ENCODE results near the gene NPHS2. TPM values are rescaled to one million over a fixed set of nuclear protein-coding genes. Genes with fewer than 3 reads are reported as not detected.
"Not testable (repeated sequence)": the region's sequence is repeated elsewhere in the genome, so short reads cannot be mapped to it uniquely, and the experiment has no call there.

Gene NPHS2
- total RNA-seq, 2 experiments from 2014 or later = not detected

- POLR2A ChIA-PET = no interaction called here
- CTCF ChIA-PET = no interaction called here
Measured at GRCh38 chr1:179548666-179549367, 26.9 kb downstream of the NPHS2 start.

GRCh38 chr1:179547021-179547535, 28.7 kb downstream of the NPHS2 start:
- CTCF ChIA-PET = interaction anchor here (1.1 kb wide), 1 partner anchor 9 kb away, joined by 5 read pairs; no protein-coding TSS in a partner anchor
- POLR2A ChIA-PET = no interaction called here

GRCh38 chr1:179545321-179545720, 30.4 kb downstream of the NPHS2 start:
- POLR2A ChIA-PET = no interaction called here
- CTCF ChIA-PET = no interaction called here

- POLR2A ChIA-PET = no interaction called here
- CTCF ChIA-PET = no interaction called here
Measured at GRCh38 chr1:179541774-179542173, 34.0 kb downstream of the NPHS2 start.

GRCh38 chr1:179530352-179530751, 45.4 kb downstream of the NPHS2 start:
- ChIA-PET CTCF (no interaction called here), POLR2A (no interaction called here)

- POLR2A ChIA-PET = no interaction called here
- CTCF ChIA-PET = no interaction called here
Measured at GRCh38 chr1:179529482-179530195, 46.1 kb downstream of the NPHS2 start.

- CTCF ChIA-PET, POLR2A ChIA-PET: not testable (repeated sequence)
Measured at GRCh38 chr1:179518544-179518943, 57.2 kb downstream of the NPHS2 start.

- CTCF ChIA-PET = no interaction called here
- POLR2A ChIA-PET = no interaction called here
Measured at GRCh38 chr1:179516976-179517705, 58.6 kb downstream of the NPHS2 start.

- ChIA-PET CTCF (no interaction called here), POLR2A (no interaction called here)
Measured at GRCh38 chr1:179510038-179510437, 65.7 kb downstream of the NPHS2 start.

GRCh38 chr1:179509384-179509783, 66.4 kb downstream of the NPHS2 start:
- POLR2A ChIA-PET = no interaction called here
- CTCF ChIA-PET = no interaction called here

GRCh38 chr1:179506199-179506598, 69.5 kb downstream of the NPHS2 start:
- CTCF ChIA-PET = no interaction called here
- POLR2A ChIA-PET = no interaction called here

Other genes with a start within 250 kb of the NPHS2 start
- under 1 TPM in 1 of 2 experiments, not detected in 1; 0.21 TPM for gene AXDND1, start 210.0 kb downstream of the NPHS2 start, total RNA-seq
- gene TDRD5, start 15.9 kb upstream of the NPHS2 start, total RNA-seq = not detected
- gene FAM163A, start 167.3 kb upstream of the NPHS2 start, total RNA-seq = not detected